Measurements from ENCODE around the gene TXNDC5.

DNA sequence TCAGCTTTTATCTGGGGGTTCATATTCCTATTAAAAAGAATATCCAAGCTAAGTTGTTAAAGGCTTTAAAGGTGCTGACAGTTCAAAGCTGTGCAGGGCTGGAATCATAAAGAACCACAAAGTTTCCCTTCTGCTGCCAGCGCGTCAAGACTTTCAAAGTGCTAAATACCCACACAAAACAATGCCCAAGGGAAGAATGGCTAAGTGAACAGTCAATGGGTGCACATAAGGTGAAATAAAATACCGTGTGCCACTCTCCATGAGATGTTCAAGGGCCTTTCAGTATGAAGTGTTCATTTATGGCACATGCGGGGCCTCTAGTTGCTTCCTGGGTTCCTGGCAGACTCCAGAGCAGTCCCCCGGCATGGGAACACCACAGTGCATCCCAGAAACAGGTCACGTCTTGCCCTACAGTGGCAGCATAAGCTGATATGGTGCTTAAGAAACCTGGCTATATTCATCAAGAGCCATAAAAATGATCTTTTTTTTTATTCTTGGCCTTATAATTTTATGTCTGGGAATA, 14.1 kb downstream of the TXNDC5 start:
- TF ChIP-seq GABPA (IDR thresholded peaks at IDR 0.05 in 1 of 2, conservative IDR thresholded peaks at IDR 0.05 in 1 of 2): no peak
- TF ChIP-seq, protein P1, sequence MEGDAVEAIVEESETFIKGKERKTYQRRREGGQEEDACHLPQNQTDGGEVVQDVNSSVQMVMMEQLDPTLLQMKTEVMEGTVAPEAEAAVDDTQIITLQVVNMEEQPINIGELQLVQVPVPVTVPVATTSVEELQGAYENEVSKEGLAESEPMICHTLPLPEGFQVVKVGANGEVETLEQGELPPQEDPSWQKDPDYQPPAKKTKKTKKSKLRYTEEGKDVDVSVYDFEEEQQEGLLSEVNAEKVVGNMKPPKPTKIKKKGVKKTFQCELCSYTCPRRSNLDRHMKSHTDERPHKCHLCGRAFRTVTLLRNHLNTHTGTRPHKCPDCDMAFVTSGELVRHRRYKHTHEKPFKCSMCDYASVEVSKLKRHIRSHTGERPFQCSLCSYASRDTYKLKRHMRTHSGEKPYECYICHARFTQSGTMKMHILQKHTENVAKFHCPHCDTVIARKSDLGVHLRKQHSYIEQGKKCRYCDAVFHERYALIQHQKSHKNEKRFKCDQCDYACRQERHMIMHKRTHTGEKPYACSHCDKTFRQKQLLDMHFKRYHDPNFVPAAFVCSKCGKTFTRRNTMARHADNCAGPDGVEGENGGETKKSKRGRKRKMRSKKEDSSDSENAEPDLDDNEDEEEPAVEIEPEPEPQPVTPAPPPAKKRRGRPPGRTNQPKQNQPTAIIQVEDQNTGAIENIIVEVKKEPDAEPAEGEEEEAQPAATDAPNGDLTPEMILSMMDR (IDR thresholded peaks at IDR 0.05; ENCODE audit: low read depth, low read length, missing input control): no peak

All from liver (tissue), 3 donors.